Measurements from ENCODE around the gene LMBR1. TPM values are rescaled to one million over a fixed set of nuclear protein-coding genes. Genes with fewer than 3 reads are reported as not detected.

Gene LMBR1
- total RNA-seq, 1 donor from 2014 or later = 159 TPM

- TF ChIP-seq, protein P1, sequence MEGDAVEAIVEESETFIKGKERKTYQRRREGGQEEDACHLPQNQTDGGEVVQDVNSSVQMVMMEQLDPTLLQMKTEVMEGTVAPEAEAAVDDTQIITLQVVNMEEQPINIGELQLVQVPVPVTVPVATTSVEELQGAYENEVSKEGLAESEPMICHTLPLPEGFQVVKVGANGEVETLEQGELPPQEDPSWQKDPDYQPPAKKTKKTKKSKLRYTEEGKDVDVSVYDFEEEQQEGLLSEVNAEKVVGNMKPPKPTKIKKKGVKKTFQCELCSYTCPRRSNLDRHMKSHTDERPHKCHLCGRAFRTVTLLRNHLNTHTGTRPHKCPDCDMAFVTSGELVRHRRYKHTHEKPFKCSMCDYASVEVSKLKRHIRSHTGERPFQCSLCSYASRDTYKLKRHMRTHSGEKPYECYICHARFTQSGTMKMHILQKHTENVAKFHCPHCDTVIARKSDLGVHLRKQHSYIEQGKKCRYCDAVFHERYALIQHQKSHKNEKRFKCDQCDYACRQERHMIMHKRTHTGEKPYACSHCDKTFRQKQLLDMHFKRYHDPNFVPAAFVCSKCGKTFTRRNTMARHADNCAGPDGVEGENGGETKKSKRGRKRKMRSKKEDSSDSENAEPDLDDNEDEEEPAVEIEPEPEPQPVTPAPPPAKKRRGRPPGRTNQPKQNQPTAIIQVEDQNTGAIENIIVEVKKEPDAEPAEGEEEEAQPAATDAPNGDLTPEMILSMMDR (IDR thresholded peaks at IDR 0.05; ENCODE audit: unreplicated experiment) = no peak
- no peak for DNase-seq (ENCODE audit: low spot score)
- peaks cover 24% of the 10 kb centered on the region for H3K36me3 Mint-ChIP-seq (ENCODE audit: low read depth, unreplicated experiment)
- peak overlapping the region; percentile 5 for H3K4me3 Mint-ChIP-seq (ENCODE audit: unreplicated experiment)
- peak overlapping the region; percentile 33 for H3K27ac Mint-ChIP-seq (ENCODE audit: unreplicated experiment)
- H3K27me3 Mint-ChIP-seq (ENCODE audit: unreplicated experiment) = peaks cover 5% of the 10 kb centered on the region
- H3K4me1 Mint-ChIP-seq (ENCODE audit: unreplicated experiment) = peaks cover 22% of the 10 kb centered on the region
- H3K9me3 Mint-ChIP-seq (ENCODE audit: unreplicated experiment) = no peaks in the 10 kb centered on the region
These were observed 111.0 kb downstream of the LMBR1 start for GRCh38 chr7:156781972-156782371.

DNA sequence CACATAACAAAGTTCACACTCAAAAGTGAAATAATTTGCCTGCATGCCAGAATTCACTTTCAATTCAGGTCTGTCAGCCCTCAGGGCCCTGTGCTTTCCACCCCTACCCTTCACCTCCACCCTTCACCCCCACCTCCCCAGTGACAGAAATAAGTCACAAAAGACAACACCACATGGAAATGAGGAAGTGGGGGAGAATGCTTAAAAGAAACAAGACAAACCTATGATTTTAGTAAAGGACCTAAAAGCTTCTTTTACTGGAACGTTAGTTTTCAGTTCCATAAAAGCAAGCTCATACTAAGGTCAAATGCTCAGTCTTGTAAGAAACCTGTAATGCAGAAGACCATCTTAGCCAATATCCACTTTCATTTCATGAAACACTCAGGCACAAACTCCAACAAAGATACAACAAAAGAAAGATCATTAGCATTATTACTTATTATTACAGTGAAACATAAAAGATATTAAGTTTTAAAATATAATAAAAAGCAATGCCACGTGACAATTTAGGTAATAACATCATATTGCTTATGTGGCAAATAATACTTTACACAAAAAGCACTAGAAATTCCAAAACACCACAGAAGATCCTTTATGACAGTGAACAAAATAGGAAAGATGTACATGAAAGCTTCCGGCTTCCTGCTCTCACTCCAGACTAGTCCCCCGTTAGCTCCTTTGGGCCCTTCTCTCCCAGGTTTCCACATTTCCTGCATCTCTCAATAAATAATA, 112.1 kb downstream of the LMBR1 start:
- DNase-seq (ENCODE audit: low spot score) = no peak
- H3K27me3 Mint-ChIP-seq (ENCODE audit: unreplicated experiment) = peaks cover 5% of the 10 kb centered on the region
- no peak overlapping the region for H3K4me3 Mint-ChIP-seq (ENCODE audit: unreplicated experiment)
- H3K4me1 Mint-ChIP-seq (ENCODE audit: unreplicated experiment) = peaks cover 21% of the 10 kb centered on the region
- H3K36me3 Mint-ChIP-seq (ENCODE audit: low read depth, unreplicated experiment) = peaks cover 24% of the 10 kb centered on the region
- H3K9me3 Mint-ChIP-seq (ENCODE audit: unreplicated experiment) = no peaks in the 10 kb centered on the region
- no peak overlapping the region for H3K27ac Mint-ChIP-seq (ENCODE audit: unreplicated experiment)
- TF ChIP-seq, protein P1 (IDR thresholded peaks at IDR 0.05; ENCODE audit: unreplicated experiment) = no peak

DNA sequence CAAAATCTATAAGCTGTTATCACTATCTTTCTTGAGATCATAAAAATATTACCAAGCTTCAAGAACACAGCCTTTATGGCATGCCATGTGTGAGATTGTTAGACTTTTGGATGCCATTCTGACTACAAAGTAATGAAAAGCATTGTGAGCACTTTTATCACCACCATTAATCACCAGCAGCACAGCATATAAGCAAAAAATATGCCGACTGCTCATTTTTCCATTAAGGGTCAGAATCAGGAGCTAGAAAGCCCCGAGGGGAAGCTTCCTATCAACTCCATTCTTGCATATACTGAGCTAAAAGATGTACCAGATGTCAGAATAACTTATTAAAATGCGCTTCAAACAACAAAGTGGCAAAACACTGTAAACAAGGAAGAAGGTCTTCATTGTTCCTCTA, 114.3 kb downstream of the LMBR1 start:
- no peak overlapping the region for H3K4me3 Mint-ChIP-seq (ENCODE audit: unreplicated experiment)

DNA sequence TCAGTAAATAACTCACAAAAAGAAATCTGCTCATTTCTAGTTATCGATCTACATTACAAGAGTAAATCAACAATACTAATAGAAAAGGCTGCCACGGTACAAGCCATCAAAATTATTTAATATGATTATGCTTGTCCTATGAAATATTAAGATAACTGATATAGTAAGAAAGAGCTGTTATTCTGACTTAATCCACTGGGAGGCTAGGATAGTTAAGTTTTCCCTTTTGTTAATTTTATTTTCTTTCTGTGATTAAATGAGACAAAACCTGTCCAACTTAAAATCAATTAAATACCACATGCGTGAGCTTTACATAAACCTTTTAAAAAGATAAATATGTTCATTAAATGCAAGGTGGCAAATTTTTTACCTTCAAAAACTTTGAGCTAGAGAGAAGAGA, 114.8 kb downstream of the LMBR1 start:
- no peaks in the 10 kb centered on the region for H3K9me3 Mint-ChIP-seq (ENCODE audit: unreplicated experiment)
- peaks cover 2% of the 10 kb centered on the region for H3K27me3 Mint-ChIP-seq (ENCODE audit: unreplicated experiment)
- no peak overlapping the region for H3K27ac Mint-ChIP-seq (ENCODE audit: unreplicated experiment)
- peaks cover 19% of the 10 kb centered on the region for H3K36me3 Mint-ChIP-seq (ENCODE audit: low read depth, unreplicated experiment)
- TF ChIP-seq, protein P1 (IDR thresholded peaks at IDR 0.05; ENCODE audit: unreplicated experiment) = peak; percentile 44
- no peak for DNase-seq (ENCODE audit: low spot score)
- H3K4me1 Mint-ChIP-seq (ENCODE audit: unreplicated experiment) = peaks cover 19% of the 10 kb centered on the region
- H3K4me3 Mint-ChIP-seq (ENCODE audit: unreplicated experiment) = no peak overlapping the region

More for the DNA sequence above, 114.3 kb downstream of the LMBR1 start:
- no peaks in the 10 kb centered on the region for H3K9me3 Mint-ChIP-seq (ENCODE audit: unreplicated experiment)
- no peak for DNase-seq (ENCODE audit: low spot score)
- peaks cover 19% of the 10 kb centered on the region for H3K36me3 Mint-ChIP-seq (ENCODE audit: low read depth, unreplicated experiment)
- H3K27me3 Mint-ChIP-seq (ENCODE audit: unreplicated experiment) = peaks cover 2% of the 10 kb centered on the region
- TF ChIP-seq, protein P1 (IDR thresholded peaks at IDR 0.05; ENCODE audit: unreplicated experiment) = no peak
- peaks cover 19% of the 10 kb centered on the region for H3K4me1 Mint-ChIP-seq (ENCODE audit: unreplicated experiment)
- no peak overlapping the region for H3K27ac Mint-ChIP-seq (ENCODE audit: unreplicated experiment)

DNA sequence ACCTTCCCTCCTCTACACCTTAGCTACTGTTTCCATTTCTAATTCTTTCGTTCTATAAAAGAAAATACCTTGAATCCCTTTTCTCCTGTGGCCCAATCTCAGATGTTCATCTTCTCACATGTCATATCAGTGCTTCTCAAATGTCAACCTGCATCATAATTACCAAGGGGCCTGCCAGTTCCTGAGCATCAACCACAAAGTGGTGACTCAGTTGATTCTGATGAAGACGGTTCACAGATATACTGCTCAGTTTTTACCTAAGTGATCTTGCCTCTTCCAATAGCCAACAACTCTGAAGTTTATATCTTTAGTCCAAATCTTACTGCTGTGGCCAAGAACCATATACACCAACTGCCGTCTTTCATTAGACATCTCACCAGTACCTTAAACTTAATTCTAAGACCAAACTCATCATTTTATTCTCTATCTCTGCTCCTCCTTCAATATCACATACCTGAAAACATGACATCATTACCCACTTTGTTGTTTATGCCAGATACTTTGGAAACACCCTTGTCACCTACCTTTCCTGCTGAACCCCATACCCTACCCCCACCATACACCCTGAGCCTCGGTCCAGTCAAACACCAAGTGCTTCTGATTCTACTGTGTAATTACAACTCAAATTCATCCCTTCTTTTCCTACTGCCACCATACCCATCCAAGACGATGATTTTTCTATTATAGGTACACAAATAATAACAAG, 115.5 kb downstream of the LMBR1 start:
- TF ChIP-seq, protein P1 (IDR thresholded peaks at IDR 0.05; ENCODE audit: unreplicated experiment) = no peak
- DNase-seq (ENCODE audit: low spot score) = no peak
- Mint-ChIP-seq H3K9me3 (ENCODE audit: unreplicated experiment) (no peaks in the 10 kb centered on the region), H3K27me3 (ENCODE audit: unreplicated experiment) (peaks cover 2% of the 10 kb centered on the region), H3K27ac (ENCODE audit: unreplicated experiment) (peak overlapping the region; percentile 43), H3K4me1 (ENCODE audit: unreplicated experiment) (peaks cover 19% of the 10 kb centered on the region), H3K4me3 (ENCODE audit: unreplicated experiment) (peak overlapping the region; percentile 21), H3K36me3 (ENCODE audit: low read depth, unreplicated experiment) (peaks cover 19% of the 10 kb centered on the region)
